Ramos (cell line): ENCODE measurements around the gene MUC6.

Source experiments
- in situ Hi-C: fragments of 300-500 bp; cut with MboI; formaldehyde crosslinking; loops from one replicate; pipeline ENCODE4 v1.14.3; 2022; ENCODE audit warnings: low sequenced_read_pairs; ENCODE audit not compliant: unreplicated experiment

MUC6 gene, protein sequence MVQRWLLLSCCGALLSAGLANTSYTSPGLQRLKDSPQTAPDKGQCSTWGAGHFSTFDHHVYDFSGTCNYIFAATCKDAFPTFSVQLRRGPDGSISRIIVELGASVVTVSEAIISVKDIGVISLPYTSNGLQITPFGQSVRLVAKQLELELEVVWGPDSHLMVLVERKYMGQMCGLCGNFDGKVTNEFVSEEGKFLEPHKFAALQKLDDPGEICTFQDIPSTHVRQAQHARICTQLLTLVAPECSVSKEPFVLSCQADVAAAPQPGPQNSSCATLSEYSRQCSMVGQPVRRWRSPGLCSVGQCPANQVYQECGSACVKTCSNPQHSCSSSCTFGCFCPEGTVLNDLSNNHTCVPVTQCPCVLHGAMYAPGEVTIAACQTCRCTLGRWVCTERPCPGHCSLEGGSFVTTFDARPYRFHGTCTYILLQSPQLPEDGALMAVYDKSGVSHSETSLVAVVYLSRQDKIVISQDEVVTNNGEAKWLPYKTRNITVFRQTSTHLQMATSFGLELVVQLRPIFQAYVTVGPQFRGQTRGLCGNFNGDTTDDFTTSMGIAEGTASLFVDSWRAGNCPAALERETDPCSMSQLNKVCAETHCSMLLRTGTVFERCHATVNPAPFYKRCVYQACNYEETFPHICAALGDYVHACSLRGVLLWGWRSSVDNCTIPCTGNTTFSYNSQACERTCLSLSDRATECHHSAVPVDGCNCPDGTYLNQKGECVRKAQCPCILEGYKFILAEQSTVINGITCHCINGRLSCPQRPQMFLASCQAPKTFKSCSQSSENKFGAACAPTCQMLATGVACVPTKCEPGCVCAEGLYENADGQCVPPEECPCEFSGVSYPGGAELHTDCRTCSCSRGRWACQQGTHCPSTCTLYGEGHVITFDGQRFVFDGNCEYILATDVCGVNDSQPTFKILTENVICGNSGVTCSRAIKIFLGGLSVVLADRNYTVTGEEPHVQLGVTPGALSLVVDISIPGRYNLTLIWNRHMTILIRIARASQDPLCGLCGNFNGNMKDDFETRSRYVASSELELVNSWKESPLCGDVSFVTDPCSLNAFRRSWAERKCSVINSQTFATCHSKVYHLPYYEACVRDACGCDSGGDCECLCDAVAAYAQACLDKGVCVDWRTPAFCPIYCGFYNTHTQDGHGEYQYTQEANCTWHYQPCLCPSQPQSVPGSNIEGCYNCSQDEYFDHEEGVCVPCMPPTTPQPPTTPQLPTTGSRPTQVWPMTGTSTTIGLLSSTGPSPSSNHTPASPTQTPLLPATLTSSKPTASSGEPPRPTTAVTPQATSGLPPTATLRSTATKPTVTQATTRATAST (N-terminal part only)

GRCh38 chr11:1036303-1036923 is at the start of gene MUC6:
TSS of gene MUC6 (minus strand) at chr11:1036718. CDS start at chr11:1036655, 63 bp downstream.
- in situ Hi-C loops: no loop called here

GRCh38 chr11:1085440-1086170 is 49.1 kb upstream of the MUC6 start:
- in situ Hi-C loops: no loop called here

GRCh38 chr11:1084561-1085439 is 48.3 kb upstream of the MUC6 start:
- in situ Hi-C loops: no loop called here

GRCh38 chr11:1083621-1084551 is 47.4 kb upstream of the MUC6 start:
- in situ Hi-C loops: no loop called here

DNA sequence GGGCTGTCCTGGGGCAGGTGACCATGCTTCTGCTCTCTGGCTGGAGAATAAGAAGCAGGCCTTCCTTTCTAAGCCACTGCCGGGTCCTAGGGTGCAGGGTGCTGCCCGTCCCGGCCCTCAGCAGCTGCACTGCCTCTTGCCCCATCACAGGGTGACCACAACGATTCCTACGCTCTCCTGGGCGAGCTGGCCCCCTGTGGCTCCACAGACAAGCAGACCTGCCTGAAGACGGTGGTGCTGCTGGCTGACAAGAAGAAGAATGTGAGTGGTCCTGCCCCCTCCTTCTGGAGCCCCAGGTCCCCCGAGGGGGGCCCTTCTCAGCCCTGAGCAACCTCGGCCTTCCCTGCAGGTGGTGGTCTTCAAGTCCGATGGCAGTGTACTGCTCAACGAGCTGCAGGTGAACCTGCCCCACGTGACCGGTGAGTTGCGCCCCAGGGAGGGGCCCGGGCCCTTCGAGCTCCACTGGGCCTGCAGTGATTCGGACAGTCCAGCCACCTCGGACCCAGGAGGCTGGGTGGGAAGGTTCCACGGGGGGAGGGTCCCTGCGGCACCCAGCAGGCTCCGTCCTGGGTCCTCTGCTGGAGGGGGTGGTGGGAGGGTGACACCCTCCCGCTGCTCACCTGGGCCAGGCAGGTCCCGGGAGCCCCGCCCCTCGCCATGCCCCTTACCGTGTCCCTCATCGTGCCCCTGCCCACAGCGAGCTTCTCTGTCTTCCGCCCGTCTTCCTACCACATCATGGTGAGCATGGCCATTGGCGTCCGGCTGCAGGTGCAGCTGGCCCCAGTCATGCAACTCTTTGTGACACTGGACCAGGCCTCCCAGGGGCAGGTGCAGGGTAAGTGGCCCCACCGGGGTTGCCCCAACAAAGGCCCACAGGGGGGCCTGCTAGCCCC is 46.5 kb upstream of the MUC6 start:
- in situ Hi-C loops: no loop called here

DNA sequence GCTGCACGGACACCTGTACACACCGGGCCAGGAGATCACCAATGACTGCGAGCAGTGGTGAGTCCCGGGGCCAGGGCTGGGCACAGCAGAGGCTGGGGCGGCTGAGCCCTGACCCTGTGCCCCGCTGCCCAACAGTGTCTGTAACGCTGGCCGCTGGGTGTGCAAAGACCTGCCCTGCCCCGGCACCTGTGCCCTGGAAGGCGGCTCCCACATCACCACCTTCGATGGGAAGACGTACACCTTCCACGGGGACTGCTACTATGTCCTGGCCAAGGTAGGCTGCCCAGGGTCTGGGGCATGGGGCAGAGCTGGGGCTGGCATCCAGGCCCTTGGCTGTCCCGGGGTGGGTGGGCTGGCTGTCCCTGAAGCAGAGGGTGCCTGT is 45.8 kb upstream of the MUC6 start:
- in situ Hi-C loops: no loop called here

DNA sequence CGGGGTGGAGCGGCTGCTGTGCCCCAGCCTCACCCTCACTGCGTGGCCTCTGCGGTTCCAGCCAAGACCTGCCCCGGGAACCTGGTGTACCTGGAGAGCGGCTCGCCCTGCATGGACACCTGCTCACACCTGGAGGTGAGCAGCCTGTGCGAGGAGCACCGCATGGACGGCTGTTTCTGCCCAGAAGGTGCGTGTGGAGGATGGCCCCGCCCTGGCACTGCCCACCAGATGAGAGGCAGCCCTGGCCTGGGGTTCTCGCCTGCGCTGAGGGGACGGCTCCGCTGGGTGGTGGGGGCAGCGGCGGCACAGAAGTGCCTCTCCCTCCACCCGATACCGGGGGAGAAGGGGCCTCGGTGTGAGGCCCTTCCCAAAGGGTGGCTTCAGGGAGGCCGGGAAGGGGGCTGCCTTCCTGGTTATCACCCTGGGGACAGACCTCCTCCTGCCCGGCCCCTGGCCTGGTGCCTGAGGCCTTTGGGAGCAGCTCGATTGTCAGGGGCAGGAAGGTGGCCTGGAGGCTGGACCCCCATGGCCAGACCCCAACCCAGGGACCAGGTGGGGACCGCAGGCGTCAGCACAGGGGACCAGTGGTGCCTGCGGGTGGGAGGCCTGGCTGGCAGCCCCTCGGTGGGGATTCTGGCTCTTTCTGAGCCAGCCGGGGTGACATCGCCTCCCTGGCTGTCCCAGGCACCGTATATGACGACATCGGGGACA is 45.2 kb upstream of the MUC6 start:
- in situ Hi-C loops: no loop called here

DNA sequence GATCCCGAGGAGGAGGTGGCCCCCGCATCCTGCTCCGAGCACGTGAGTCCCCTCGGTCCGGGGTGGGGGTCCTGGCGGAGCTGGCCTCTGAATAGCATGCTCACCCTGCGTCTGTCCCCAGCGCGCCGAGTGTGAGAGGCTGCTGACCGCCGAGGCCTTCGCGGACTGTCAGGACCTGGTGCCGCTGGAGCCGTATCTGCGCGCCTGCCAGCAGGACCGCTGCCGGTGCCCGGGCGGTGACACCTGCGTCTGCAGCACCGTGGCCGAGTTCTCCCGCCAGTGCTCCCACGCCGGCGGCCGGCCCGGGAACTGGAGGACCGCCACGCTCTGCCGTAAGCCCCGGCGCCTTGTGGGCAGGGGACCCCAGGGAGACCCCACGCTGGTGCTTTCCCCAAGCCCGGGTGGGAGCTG is 41.7 kb upstream of the MUC6 start:
- in situ Hi-C loops: no loop called here

DNA sequence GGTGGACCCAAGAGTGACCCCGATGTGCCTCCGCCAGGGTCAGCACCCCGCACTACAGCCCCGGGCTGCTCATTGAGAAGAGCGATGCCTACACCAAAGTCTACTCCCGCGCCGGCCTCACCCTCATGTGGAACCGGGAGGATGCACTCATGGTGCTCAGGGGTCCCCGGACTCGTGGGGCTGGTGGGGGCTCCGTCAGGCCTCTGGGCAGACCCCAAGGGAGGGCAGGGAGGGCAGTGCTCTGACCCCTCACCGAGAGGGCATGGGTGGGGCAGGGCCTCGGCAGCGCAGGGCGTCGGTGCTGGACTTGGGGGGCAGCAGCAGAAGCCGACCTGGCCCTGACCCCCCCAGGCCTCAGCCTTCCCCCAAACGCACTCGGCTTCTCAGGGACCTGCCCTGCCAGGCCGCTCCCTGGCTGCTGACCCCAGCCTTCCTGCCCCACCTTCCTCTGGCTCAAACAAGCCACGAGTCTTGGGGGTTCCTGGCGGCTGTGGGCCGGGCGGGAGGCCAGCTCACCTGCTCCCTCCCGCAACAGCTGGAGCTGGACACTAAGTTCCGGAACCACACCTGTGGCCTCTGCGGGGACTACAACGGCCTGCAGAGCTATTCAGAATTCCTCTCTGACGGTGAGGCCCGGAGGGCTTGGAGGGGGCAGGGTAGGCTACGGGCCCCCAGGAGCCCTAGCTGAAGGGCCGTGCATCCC is 41.0 kb upstream of the MUC6 start:
- in situ Hi-C loops: no loop called here

- in situ Hi-C loops: no loop called here
Observed at GRCh38 chr11:1077033-1077416, 40.5 kb upstream of the MUC6 start.

DNA sequence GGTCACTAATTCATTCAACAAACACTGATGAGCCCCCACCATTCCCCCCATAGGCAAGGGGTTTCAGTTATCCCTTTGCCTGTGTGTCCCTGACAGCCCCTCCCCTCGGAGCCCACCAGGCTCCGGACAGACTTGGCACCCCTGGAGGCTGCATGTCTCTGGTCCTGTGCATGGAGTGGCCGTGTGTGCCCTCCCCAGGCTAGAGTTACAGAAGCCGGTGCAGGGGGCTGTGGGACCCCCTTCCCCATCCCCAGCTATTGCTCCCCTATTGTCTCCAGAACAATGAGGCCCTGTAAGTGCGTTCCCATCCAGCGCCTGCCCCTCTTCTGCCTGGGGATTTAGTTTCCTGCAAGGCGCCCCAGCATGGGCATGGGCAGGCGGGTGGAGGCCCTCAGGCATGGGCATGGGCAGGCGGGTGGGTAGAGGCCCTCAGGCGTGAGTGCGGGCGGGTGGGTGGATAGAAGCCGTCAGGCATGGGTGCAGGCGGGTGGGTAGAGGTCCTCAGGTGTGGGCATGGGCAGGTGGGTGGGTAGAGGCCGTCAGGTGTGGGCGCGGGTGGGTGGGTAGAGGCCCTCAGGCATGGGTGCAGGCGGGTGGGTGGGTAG is 39.6 kb upstream of the MUC6 start:
- in situ Hi-C loops: no loop called here

DNA sequence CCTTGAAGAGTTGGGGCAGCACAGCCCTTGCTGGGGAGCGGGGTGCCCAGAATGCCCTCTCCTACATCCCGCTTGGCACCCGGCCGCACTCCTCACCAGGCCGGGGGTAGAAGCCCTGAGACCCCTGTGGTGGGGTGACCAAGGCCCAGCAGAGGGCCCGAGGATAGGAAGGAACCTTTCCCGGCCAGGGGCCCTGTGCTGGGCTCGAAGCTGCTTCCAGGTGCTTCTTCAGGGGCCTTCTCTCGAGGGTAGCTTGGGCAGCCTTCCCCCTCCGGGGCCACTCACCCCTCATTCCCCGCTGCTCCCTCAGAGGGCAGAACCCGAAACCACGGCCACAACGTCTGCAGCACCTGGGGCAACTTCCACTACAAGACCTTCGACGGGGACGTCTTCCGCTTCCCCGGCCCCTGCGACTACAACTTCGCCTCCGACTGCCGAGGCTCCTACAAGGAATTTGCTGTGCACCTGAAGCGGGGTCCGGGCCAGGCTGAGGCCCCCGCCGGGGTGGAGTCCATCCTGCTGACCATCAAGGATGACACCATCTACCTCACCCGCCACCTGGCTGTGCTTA is 38.9 kb upstream of the MUC6 start:
- in situ Hi-C loops: no loop called here

- in situ Hi-C loops: no loop called here
Observed at GRCh38 chr11:1074244-1075221, 38.0 kb upstream of the MUC6 start, which contains the start of gene MUC2. TSS of gene MUC2 (plus strand) at chr11:1074874.
